Skeletal muscle satellite cell (primary cell): ENCODE measurements around the gene HIPK3.

ENCODE experiments used
- H3K27me3 ChIP-seq: 2 replicates; pipeline ENCODE4 v1.7.0; 2013; ENCODE audit warnings: low read length; ENCODE audit not compliant: control insufficient read depth, insufficient read depth
- H3K36me3 ChIP-seq: 2 replicates; pipeline ENCODE4 v1.7.0; 2013; ENCODE audit warnings: mild to moderate bottlenecking, control low read depth, low read length; ENCODE audit not compliant: insufficient read depth
- H3K4me1 ChIP-seq: 2 replicates; pipeline ENCODE4 v1.7.0; 2013; ENCODE audit warnings: low read length; ENCODE audit not compliant: control insufficient read depth, insufficient read depth
- H3K4me2 ChIP-seq: 2 replicates; pipeline ENCODE4 v1.7.0; 2013; ENCODE audit warnings: mild to moderate bottlenecking, low read length
- H3K4me3 ChIP-seq: 2 replicates; pipeline ENCODE4 v1.7.0; 2013; ENCODE audit warnings: low read length
- H3K9ac ChIP-seq: 2 replicates; pipeline ENCODE4 v1.7.0; 2013; ENCODE audit warnings: mild to moderate bottlenecking, low read depth, low read length, moderate library complexity
- H3K9me3 ChIP-seq: replicated peaks from 2 replicates; pipeline ENCODE4 v1.7.0; 2013; ENCODE audit warnings: mild to moderate bottlenecking, control low read depth, low read length

Gene HIPK3

DNA sequence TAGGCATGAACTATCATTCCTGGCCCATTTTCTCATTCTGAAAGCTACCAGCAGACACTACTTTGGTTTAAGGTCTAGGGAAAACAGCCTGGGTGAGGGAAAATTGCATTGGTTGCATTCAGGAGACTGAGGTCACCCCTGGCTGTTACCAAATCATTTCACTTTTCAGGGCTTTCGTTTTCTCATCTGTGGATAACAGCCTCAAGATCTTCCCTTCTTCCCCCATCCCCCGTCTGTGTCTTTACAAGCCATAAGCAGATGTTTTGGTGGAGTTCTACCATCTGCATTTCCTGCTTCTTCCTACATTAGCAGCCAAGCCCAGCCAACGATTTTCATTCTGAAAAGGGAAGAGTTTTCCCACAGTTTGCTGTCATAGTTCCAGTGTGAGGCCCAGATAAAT is 130.4 kb downstream of the HIPK3 start:
- Histone ChIP-seq H3K27me3 (no peaks in the 10 kb centered on the region), H3K9me3 (no peaks in the 10 kb centered on the region), H3K36me3 (no peaks in the 10 kb centered on the region), H3K4me2 (no peak overlapping the region), H3K4me1 (peaks cover 10% of the 10 kb centered on the region), H3K9ac (no peak overlapping the region), H3K4me3 (no peak overlapping the region)

DNA sequence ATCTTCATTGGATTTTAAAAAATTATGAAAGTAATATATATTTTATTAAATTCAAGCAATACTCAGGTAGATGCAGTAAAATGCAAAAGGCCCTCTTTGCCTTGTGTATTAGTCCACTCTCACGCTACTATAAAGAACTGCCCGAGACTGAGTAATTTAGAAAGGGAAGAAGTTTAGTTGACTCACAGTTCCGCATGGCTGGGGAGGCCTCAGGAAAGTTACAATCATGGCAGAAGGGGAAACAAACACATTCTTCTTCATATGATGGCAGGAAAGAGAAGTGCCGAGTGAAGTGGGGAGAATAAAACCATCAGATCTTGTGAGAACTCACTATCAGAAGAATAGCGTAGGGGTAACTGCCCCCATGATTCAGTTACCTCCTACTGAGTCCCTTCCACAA is 130.8 kb downstream of the HIPK3 start:
- Histone ChIP-seq H3K36me3 (no peaks in the 10 kb centered on the region), H3K4me2 (no peak overlapping the region), H3K4me3 (no peak overlapping the region), H3K27me3 (no peaks in the 10 kb centered on the region), H3K9ac (no peak overlapping the region), H3K4me1 (peaks cover 6% of the 10 kb centered on the region), H3K9me3 (no peaks in the 10 kb centered on the region)

DNA sequence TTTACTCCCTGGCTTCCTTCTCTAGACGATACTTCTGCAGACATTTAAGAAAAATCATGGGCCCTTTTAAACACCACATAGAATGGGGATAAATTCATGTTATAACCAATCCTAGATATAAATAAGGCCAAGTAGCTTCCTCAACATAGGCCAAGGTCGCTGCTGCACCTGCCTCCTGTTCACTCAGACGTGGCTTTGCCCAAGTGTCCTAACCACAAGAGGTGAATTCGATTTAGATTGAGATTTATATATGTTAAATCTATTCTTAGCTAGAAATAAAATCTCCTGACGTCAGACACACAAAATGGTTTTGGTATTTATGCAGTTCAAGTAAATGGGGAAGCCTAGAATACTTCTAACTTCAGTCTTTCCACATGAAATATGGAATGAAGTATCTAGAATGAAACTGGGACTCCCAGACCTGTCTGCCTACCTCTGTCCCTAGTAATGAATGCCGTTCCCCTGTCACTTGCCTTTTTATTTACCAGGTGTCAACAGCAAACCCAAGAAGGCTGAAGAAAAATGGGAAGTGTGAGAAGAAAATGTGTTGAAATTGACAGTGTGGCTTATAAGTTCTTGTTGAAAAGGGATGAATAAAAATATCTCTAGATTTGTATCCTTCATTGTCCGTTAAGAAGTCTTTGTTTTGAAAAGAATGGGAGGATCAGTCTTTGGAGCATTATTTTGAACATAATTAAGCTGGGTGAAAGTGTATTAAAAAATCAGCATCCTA is 131.8 kb downstream of the HIPK3 start:
- Histone ChIP-seq H3K4me3 (no peak overlapping the region), H3K9ac (no peak overlapping the region), H3K4me1 (no peaks in the 10 kb centered on the region), H3K36me3 (no peaks in the 10 kb centered on the region), H3K27me3 (no peaks in the 10 kb centered on the region), H3K4me2 (no peak overlapping the region), H3K9me3 (no peaks in the 10 kb centered on the region)

DNA sequence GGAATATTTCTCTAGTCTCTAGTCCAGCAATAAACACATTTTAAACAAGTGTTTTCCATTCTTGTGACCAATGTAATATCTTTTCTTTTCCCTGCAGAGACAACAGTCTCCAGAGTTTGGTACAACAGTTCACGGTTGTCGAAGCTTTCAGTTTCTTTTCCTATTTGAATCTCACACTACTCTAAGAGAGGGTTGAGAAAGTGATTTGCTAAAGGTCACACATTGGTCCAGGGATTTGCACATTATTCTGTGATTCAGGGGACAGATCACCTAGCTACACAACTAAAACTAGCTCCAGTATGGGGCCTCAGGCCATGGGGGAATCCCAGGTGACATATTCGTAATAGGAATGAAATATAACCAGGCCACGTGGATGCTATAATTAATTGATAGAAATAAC is 132.5 kb downstream of the HIPK3 start:
- Histone ChIP-seq H3K9me3 (no peaks in the 10 kb centered on the region), H3K27me3 (no peaks in the 10 kb centered on the region), H3K4me2 (no peak overlapping the region), H3K36me3 (no peaks in the 10 kb centered on the region), H3K9ac (no peak overlapping the region), H3K4me3 (no peak overlapping the region), H3K4me1 (no peaks in the 10 kb centered on the region)

DNA sequence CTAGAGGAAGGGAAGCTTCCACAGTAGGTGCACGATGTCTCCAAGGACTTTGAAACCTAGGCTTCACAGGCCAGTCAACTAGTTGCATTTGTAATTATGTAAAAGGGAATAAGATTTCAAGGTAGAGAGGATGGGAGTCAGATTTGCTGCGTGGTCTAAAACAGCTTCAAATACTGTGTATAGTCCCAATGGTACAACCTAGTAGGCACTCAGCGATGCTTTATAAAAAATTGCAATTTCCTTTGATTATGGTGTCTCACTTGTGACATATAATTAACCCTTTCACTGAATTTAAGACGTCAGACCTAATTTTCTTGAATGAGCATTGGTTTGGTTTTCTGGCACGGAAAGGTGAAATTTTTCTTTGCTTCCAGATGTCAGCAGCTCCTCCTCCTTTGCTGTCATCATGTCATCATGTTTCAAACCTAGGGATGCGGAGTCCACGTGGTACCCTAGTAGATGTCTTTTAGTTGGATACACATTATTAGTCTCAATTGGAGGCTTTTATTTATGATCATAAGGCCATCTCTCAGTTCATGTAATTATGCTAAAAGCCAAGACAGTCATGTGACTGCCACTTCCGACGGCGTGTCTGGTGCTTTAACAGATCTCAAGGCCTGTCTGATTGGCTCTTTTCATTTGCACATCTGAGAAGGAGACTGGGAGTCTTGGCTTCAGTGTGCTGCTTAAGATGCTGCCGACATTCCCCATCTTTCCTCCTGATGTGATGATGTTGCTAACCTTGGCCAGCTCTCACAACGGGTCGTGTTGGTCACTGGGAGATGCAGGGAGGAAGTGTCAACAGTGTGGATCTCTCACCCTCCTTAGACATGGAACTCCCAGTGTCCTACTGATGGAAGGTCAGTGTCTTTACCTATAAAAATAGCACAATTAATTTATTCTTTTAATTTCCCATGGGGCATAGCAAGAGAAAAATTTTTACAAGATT is 134.0 kb downstream of the HIPK3 start:
- no peaks in the 10 kb centered on the region for H3K36me3 ChIP-seq

DNA sequence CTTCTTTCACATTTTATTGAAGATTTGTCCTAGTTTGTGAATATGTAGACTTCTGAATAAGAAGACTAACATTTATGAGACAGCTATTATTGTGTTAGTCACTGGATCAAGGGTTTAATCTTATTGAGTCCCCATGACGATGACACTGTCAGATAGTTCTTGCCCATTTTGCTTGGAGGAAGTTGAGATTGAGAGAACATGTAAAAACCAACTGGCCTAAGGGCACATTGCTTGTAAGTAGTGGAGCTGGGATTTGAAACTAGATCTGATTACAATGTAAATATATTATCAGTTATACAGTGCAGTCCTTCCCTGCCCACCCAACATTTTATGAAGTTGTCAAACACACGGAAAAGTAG is 134.7 kb downstream of the HIPK3 start:
- Histone ChIP-seq H3K36me3 (no peaks in the 10 kb centered on the region), H3K9ac (no peak overlapping the region), H3K4me3 (no peak overlapping the region), H3K4me1 (no peaks in the 10 kb centered on the region), H3K4me2 (no peak overlapping the region), H3K27me3 (no peaks in the 10 kb centered on the region), H3K9me3 (no peaks in the 10 kb centered on the region)

More for the DNA sequence above, 134.0 kb downstream of the HIPK3 start:
- no peaks in the 10 kb centered on the region for H3K9me3 ChIP-seq
- no peak overlapping the region for H3K4me3 ChIP-seq
- no peaks in the 10 kb centered on the region for H3K4me1 ChIP-seq
- H3K9ac ChIP-seq, result no peak overlapping the region
- H3K4me2 ChIP-seq, result no peak overlapping the region
- H3K27me3 ChIP-seq, result no peaks in the 10 kb centered on the region

DNA sequence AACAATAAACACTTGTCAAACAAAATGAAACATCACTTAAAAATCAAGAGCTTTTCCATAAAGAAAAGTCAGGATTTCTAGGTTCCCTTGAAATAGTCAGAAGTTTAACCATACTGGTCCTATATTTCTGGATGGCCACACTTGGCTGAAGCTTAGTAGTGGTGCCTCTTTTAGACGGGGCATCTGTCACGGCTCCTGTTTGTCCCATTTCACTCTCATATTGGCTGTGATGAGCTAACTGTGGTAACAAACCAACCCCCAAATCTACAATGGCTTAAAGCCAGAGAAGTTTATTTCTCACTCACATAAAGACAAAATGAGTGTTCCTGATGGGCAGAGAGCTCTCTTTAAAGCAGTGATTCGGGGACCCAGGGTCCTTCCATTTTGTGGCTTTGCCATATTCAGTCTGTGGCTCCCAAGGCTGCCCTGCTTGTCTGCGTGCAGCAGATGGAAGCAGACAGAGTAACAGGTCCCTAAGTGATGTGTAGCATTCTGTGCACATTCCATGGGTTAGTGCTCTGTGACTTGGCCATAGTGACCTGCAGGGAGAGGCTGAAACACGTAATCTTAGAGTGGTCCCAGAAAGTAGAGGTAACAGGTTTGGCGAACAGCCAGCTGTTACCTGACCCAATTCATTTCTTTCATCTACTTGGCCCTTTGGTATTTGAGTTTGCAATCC is 137.4 kb downstream of the HIPK3 start:
- Histone ChIP-seq H3K4me1 (no peaks in the 10 kb centered on the region), H3K9me3 (no peaks in the 10 kb centered on the region), H3K36me3 (no peaks in the 10 kb centered on the region), H3K4me3 (no peak overlapping the region), H3K4me2 (no peak overlapping the region), H3K27me3 (no peaks in the 10 kb centered on the region), H3K9ac (no peak overlapping the region)

DNA sequence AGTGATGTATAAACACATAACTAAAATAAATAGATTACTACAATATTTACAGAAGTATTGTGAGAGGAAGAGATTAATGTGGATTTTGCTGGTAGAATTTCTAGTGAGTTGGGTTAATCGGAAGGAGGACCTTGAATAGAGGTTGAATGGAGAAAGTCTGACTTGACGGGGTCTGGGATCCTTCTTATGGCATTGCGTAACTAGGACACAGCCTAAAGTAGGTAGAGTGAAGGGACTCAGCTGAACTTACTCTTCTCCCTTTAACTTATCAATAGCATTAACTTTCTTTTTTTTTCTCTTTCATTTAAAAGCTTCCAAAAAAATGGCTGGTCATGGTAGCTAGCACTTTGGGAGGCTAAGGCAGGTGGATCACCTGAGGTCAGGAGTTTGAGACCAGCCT is 139.2 kb downstream of the HIPK3 start:
- Histone ChIP-seq H3K4me1 (no peaks in the 10 kb centered on the region), H3K4me2 (no peak overlapping the region), H3K36me3 (no peaks in the 10 kb centered on the region), H3K27me3 (no peaks in the 10 kb centered on the region), H3K9ac (no peak overlapping the region), H3K9me3 (no peaks in the 10 kb centered on the region), H3K4me3 (no peak overlapping the region)

DNA sequence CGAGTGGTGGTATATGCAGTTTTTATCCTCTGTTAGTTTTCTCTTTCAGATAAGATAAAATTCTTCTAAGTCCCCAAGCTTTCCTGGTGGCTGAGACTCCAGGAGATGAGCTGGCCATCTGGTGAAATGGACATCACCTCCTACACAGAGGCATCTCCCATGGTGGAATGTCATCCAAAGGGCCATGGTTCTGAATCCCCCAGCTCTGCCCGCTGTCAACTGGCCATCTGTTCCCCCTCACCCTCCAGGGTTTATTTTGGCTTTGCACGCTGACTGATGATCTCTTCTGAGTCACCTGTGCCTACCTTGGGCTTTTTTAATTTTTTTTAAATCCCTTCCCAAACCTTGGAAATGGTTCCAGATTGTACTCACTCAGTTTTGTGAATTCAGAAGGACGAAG is 142.2 kb downstream of the HIPK3 start:
- H3K9ac ChIP-seq, result no peak overlapping the region
- no peak overlapping the region for H3K4me2 ChIP-seq
- H3K4me1 ChIP-seq, result no peaks in the 10 kb centered on the region
- H3K4me3 ChIP-seq, result no peak overlapping the region
- H3K9me3 ChIP-seq, result no peaks in the 10 kb centered on the region
- no peaks in the 10 kb centered on the region for H3K36me3 ChIP-seq
- no peaks in the 10 kb centered on the region for H3K27me3 ChIP-seq

DNA sequence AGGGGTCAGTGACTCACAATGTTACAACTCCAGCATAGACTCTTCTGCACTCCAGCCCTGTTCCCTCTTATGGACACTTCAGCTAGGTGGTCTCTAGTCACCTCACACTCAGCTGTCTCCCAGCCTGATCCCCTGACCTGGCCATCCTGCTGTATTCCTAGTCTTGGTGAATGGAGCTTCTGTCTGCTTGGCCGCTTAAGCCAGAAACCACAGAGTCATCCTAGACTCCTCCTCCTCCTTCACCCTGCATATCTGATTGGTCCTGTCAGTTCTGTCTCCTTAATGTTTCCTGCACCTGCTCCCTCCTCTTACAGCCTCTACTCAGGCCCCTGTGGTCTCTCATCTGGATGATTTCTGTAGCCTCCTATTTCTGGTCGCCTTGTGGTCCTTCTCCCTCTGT is 144.9 kb downstream of the HIPK3 start:
- no peaks in the 10 kb centered on the region for H3K27me3 ChIP-seq
- no peaks in the 10 kb centered on the region for H3K4me1 ChIP-seq
- no peak overlapping the region for H3K4me3 ChIP-seq
- H3K36me3 ChIP-seq, result no peaks in the 10 kb centered on the region
- no peak overlapping the region for H3K4me2 ChIP-seq
- H3K9ac ChIP-seq, result no peak overlapping the region
- no peaks in the 10 kb centered on the region for H3K9me3 ChIP-seq

DNA sequence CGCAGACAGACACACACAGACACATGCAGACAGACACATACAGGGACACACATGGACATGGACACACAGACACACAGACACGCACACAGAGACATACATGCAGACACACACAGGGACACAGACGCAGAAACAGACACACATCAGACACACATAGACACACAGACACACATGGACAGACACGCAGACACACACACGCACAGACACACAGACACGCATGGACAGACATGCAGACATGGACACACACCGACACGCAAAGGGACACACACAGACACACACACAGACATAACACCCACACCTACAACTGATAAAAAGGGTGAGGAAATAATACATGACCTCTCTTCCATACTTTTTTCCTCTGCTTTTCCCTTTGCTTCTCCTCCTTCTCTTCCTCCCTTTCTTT is 146.2 kb downstream of the HIPK3 start:
- H3K27me3 ChIP-seq, result no peaks in the 10 kb centered on the region
- H3K36me3 ChIP-seq, result no peaks in the 10 kb centered on the region
- no peak overlapping the region for H3K4me3 ChIP-seq
- no peaks in the 10 kb centered on the region for H3K4me1 ChIP-seq
- H3K9me3 ChIP-seq, result no peaks in the 10 kb centered on the region
- no peak overlapping the region for H3K4me2 ChIP-seq
- H3K9ac ChIP-seq, result no peak overlapping the region
